ENCODE data around the gene CRLF1. TPM values are rescaled to one million over a fixed set of nuclear protein-coding genes. Genes with fewer than 3 reads are reported as not detected.

The CRLF1 gene
- total RNA-seq, 2 experiments from 2014 or later, result not detected

DNA sequence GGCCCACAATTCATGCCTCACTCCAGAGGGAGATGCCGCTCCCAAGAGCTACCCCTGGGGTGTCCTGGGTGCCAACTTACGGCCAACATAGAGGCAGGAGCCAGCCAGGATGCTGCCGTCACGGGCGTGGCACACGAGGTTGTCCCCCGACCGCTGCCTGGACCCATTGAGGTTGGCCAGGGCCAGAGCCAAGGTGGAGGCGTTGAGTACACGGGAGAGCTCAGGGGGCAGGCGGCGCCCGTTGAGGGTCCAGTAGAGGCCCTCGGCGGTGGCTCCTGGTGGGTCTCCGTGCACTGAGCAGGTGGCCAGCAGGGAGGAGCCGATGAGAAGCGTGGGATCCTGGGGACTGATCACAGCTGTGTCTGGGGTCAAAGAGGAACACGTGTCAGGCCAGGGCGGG is 7.1 kb downstream of the CRLF1 start:
- no peaks in the 10 kb centered on the region for H3K36me3 Mint-ChIP-seq (ENCODE audit: low read depth)
- DNase-seq (no peak), ATAC-seq (no peak)
- peaks cover 16% of the 10 kb centered on the region for H3K4me1 Mint-ChIP-seq (ENCODE audit: low read depth)
- H3K27me3 Mint-ChIP-seq, result peaks cover 25% of the 10 kb centered on the region
- H3K9me3 Mint-ChIP-seq, result no peaks in the 10 kb centered on the region
- TF ChIP-seq, protein P1, sequence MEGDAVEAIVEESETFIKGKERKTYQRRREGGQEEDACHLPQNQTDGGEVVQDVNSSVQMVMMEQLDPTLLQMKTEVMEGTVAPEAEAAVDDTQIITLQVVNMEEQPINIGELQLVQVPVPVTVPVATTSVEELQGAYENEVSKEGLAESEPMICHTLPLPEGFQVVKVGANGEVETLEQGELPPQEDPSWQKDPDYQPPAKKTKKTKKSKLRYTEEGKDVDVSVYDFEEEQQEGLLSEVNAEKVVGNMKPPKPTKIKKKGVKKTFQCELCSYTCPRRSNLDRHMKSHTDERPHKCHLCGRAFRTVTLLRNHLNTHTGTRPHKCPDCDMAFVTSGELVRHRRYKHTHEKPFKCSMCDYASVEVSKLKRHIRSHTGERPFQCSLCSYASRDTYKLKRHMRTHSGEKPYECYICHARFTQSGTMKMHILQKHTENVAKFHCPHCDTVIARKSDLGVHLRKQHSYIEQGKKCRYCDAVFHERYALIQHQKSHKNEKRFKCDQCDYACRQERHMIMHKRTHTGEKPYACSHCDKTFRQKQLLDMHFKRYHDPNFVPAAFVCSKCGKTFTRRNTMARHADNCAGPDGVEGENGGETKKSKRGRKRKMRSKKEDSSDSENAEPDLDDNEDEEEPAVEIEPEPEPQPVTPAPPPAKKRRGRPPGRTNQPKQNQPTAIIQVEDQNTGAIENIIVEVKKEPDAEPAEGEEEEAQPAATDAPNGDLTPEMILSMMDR (IDR thresholded peaks at IDR 0.05), result no peak
- no peak overlapping the region for H3K27ac Mint-ChIP-seq
- no peak overlapping the region for H3K4me3 Mint-ChIP-seq
- POLR2A ChIA-PET, result no interaction called here
- CTCF ChIA-PET, result no interaction called here
- intact Hi-C loops (cut with micrococcal nuclease), result loop anchor here (10.0 kb wide), 1 partner anchor 245 kb away; no protein-coding TSS in a partner anchor

DNA sequence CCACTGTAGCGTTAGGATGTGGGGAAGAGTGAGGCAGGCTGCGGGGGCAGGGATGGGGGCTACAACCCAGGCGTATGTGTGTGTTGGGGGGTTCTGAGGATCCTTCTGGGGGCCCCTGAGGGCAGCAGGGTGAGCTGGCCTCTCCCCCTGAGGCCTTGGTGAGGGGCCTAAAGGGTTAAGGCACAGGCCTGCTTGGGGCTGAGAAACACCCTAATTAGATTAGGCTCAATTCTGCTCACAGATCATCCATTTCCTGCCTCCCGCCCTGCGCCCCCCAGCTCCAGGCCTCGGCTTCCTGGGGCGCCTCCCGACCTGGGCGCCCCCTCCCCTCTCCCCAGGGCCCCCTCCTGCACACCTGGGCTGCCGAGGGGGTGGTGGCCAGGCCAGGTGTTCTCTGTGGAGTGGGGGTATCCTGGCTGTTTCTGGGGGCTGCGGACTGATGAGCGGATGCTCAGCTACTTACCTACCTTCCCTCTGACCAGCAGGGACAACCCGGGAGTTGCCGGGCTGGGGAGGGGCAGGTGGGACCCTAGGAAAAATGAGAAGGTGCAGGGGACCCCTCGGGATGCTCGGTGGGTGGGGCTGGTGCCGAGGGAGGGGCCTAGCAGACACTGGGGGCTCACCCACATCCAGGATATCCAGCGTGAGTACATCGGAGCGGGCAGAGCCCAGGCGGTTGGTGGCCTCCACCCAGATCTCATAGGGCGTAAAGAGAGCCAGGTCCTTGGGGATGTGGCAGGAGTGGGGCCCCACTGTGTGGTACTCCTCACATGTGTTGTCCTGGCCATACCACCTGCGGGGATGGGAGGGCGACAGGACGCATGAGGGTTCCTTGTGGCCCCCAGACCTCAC is 8.6 kb downstream of the CRLF1 start:
- POLR2A ChIA-PET, result no interaction called here
- CTCF ChIA-PET, result interaction anchor here (1.4 kb wide), 1 partner anchor 249 kb away, joined by 5 read pairs; no protein-coding TSS in a partner anchor
- H3K4me3 Mint-ChIP-seq, result no peak overlapping the region
- TF ChIP-seq, protein P1 (IDR thresholded peaks at IDR 0.05), result no peak
- H3K9me3 Mint-ChIP-seq, result no peaks in the 10 kb centered on the region
- DNase-seq (no peak), ATAC-seq (no peak)
- no peaks in the 10 kb centered on the region for H3K36me3 Mint-ChIP-seq (ENCODE audit: low read depth)
- peaks cover 19% of the 10 kb centered on the region for H3K4me1 Mint-ChIP-seq (ENCODE audit: low read depth)
- peaks cover 17% of the 10 kb centered on the region for H3K27me3 Mint-ChIP-seq
- intact Hi-C loops (cut with micrococcal nuclease), result loop anchor here (10.0 kb wide), 1 partner anchor 247 kb away; no protein-coding TSS in a partner anchor
- H3K27ac Mint-ChIP-seq, result no peak overlapping the region

DNA sequence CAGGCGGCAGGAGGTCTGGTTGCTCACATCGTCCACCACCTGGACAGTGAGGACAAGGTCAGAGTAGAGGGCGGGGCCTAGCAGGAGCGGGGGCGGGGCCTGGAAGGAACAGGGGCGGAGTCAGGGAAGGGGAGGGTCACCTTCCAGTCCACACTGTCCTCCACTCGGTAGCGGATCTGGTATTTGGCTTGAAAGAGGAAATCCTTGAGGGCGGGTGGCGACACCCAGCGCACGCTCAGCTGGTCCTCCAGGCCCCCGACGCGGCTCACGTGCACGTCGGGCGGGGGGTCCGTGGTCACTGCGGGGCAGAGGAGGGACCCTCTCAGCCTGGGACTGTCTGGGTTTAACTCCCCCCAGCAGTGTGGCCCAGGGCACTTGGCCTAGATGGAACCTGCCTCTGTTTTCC is 9.8 kb downstream of the CRLF1 start:
- ChIA-PET CTCF (interaction anchor here (1.2 kb wide), 1 partner anchor 121 kb away, joined by 4 read pairs; no protein-coding TSS in a partner anchor), POLR2A (no interaction called here)
- DNase-seq (peak; percentile 42), ATAC-seq (no peak)
- Mint-ChIP-seq H3K9me3 (no peaks in the 10 kb centered on the region), H3K27ac (no peak overlapping the region), H3K27me3 (peaks cover 7% of the 10 kb centered on the region), H3K4me3 (no peak overlapping the region), H3K36me3 (ENCODE audit: low read depth) (peaks cover 1% of the 10 kb centered on the region), H3K4me1 (ENCODE audit: low read depth) (peaks cover 17% of the 10 kb centered on the region)
- intact Hi-C loops (cut with micrococcal nuclease), result loop anchor here (10.0 kb wide), 1 partner anchor 248 kb away; no protein-coding TSS in a partner anchor
- TF ChIP-seq, protein P1 (IDR thresholded peaks at IDR 0.05), result no peak

DNA sequence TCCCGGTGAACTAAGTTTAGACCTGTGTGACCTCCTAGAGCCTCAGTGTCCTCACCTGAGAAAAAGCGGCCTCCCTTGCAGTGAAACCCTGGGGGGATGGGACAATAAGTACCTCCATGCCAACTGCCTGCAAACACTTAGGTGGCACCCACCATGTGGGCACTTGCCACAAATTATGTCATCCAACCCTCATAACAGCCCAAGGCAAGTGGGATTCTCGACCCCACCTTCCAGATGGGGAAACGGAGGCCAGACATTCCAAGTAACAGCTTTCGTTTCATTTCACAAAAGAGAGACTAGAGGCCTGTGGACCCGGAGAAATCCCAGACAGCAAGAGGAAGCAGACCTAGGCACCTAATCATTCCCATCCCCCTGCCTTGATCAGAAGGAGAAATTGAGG is 11.1 kb downstream of the CRLF1 start:
- H3K27me3 Mint-ChIP-seq, result peaks cover 3% of the 10 kb centered on the region
- H3K9me3 Mint-ChIP-seq, result no peaks in the 10 kb centered on the region
- CTCF ChIA-PET, result interaction anchor here (1.8 to 3.7 kb wide), 2 partner anchors 10 to 252 kb away, joined by 5 to 28 read pairs; no protein-coding TSS in a partner anchor
- ATAC-seq, result no peak
- H3K4me1 Mint-ChIP-seq (ENCODE audit: low read depth), result peaks cover 23% of the 10 kb centered on the region
- TF ChIP-seq, protein P1 (IDR thresholded peaks at IDR 0.05), result no peak
- intact Hi-C loops (cut with micrococcal nuclease), result loop anchor here (10.0 kb wide), 1 partner anchor 249 kb away; no protein-coding TSS in a partner anchor
- no peak for DNase-seq
- H3K27ac Mint-ChIP-seq, result no peak overlapping the region
- POLR2A ChIA-PET, result interaction anchor here (1.2 to 1.4 kb wide), 2 partner anchors 9 to 23 kb away, joined by 3 read pairs; no protein-coding TSS in a partner anchor
- peak overlapping the region; percentile 31 for H3K4me3 Mint-ChIP-seq
- peaks cover 8% of the 10 kb centered on the region for H3K36me3 Mint-ChIP-seq (ENCODE audit: low read depth)
